MM.1S (cell line): Measurements from ENCODE around the gene NFATC1.

Source experiments
- DNase-seq: peaks from one replicate; pipeline ENCODE4 v3.0.0-alpha.2; 2015
- H2AFZ ChIP-seq: fragments of 300-600 bp; sonication (generic); 2 replicates; pipeline ENCODE4 v1.6.0; 2016; ENCODE audit warnings: antibody characterized with exemption, low read length
- H3F3A ChIP-seq: fragments of 300-600 bp; sonication (generic); 2 replicates; pipeline ENCODE4 v1.6.1; 2016; ENCODE audit warnings: mild to moderate bottlenecking, antibody characterized with exemption, low read length, moderate library complexity, mixed read lengths; ENCODE audit not compliant: insufficient read depth
- H3K27ac ChIP-seq: fragments of 300-600 bp; sonication (generic); 2 replicates; pipeline ENCODE4 v1.5.1; 2016; ENCODE audit warnings: mild to moderate bottlenecking, low read length
- H3K27me3 ChIP-seq: fragments of 300-600 bp; sonication (generic); replicated peaks from 2 replicates; pipeline ENCODE4 v1.6.0; 2016; ENCODE audit warnings: low read length; ENCODE audit not compliant: insufficient read depth
- H3K36me3 ChIP-seq: fragments of 300-600 bp; sonication (generic); replicated peaks from 2 replicates; pipeline ENCODE4 v1.6.1; 2016; ENCODE audit warnings: mild to moderate bottlenecking, low read length, mixed read lengths; ENCODE audit not compliant: insufficient read depth
- H3K4me1 ChIP-seq: fragments of 300-600 bp; sonication (generic); 2 replicates; pipeline ENCODE4 v1.6.1; 2016; ENCODE audit warnings: low read length, mixed read lengths
- H3K4me2 ChIP-seq: fragments of 300-600 bp; sonication (generic); 2 replicates; pipeline ENCODE4 v1.6.0; 2016; ENCODE audit warnings: low read depth, low read length
- H3K4me3 ChIP-seq: fragments of 300-600 bp; sonication (generic); 2 replicates; pipeline ENCODE4 v1.5.1; 2016; ENCODE audit warnings: low read length, mixed read lengths
- H3K79me2 ChIP-seq: fragments of 300-600 bp; sonication (generic); 2 replicates; pipeline ENCODE4 v1.6.1; 2016; ENCODE audit warnings: mixed run types, low read length, mixed read lengths
- H3K9ac ChIP-seq: fragments of 300-600 bp; sonication (generic); 2 replicates; pipeline ENCODE4 v1.6.1; 2016; ENCODE audit warnings: low read length, mixed read lengths
- H3K9me2 ChIP-seq: fragments of 300-600 bp; sonication (generic); replicated peaks from 2 replicates; pipeline ENCODE4 v1.6.1; 2016; ENCODE audit warnings: mild to moderate bottlenecking, low read length, mixed read lengths; ENCODE audit not compliant: insufficient read depth
- H3K9me3 ChIP-seq: fragments of 300-600 bp; sonication (generic); replicated peaks from 2 replicates; pipeline ENCODE4 v1.6.1; 2016; ENCODE audit warnings: mild to moderate bottlenecking, low read length, mixed read lengths; ENCODE audit not compliant: insufficient read depth
- H4K20me1 ChIP-seq: fragments of 300-600 bp; sonication (generic); 2 replicates; pipeline ENCODE4 v1.6.1; 2016; ENCODE audit warnings: mild to moderate bottlenecking, low read length, moderate library complexity, mixed read lengths; ENCODE audit not compliant: insufficient read depth
- EZH2 ChIP-seq: fragments of 300-600 bp; sonication (generic); optimal IDR thresholded peaks from 2 replicates; pipeline ENCODE3; 2017; ENCODE audit warnings: low read depth, mild to moderate bottlenecking, antibody characterized with exemption, low read length, mixed read lengths
- EZH2phosphoT487 ChIP-seq: fragments of 300-600 bp; sonication (generic); IDR thresholded peaks from 2 replicates; pipeline ENCODE4 v1.6.1; 2018; ENCODE audit warnings: antibody characterized with exemption, low read length
- TF ChIP-seq, protein P1 (sequence below): fragments of 300-600 bp; sonication (generic); IDR thresholded peaks from 2 replicates; pipeline ENCODE4 v1.5.1; 2016; ENCODE audit warnings: antibody characterized with exemption, low read length, mixed read lengths

NFATC1 gene

DNA sequence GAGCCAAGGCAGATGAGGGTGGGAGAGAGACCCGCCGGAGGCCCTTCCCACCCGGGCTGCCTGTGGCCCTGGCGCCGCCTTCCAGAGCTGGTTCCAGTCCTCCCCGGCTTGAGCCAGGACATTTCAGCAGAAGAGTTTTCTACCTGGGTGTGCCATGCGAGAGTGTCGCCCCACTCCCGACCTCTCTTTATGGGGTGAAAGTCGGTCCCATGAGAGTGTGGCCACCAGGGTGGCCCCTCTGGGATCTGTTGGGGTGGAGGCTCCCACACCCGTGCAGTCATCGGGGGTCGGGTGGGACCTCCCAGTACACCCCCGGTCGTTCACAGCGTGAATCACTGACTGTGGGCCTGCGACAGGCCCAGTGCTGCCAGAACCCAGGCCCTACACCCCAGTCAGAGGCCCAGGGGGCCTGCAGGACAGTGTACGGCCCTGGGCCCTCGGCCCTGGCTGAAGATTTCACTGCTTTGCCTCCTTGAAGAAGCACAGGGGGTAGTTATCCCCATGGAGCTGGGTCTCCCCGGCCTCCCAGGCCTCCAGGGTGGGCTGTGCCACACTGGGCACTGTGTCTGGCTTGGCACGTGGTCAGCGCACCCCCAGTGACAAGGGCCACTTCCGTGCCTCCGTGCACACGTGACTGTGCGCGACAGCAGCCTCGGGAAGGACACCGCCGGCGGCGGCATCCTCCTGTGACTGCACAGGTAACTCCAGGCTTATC lies 5.9 kb downstream of the NFATC1 start:
- no peak overlapping the region for H3K4me2 ChIP-seq
- no peak overlapping the region for H3K4me3 ChIP-seq
- H3K27ac ChIP-seq, result no peak overlapping the region
- peaks cover 5% of the 10 kb centered on the region; the same call in 1 of the 2 replicates for H3K79me2 ChIP-seq
- H2AFZ ChIP-seq, result no peak overlapping the region
- no peaks in the 10 kb centered on the region for H3F3A ChIP-seq
- H4K20me1 ChIP-seq, result no peaks in the 10 kb centered on the region
- H3K9me3 ChIP-seq, result no peaks in the 10 kb centered on the region
- H3K9ac ChIP-seq, result no peak overlapping the region
- no peaks in the 10 kb centered on the region for H3K36me3 ChIP-seq
- no peaks in the 10 kb centered on the region for H3K27me3 ChIP-seq
- no peaks in the 10 kb centered on the region for H3K9me2 ChIP-seq
- no peak for TF ChIP-seq EZH2
- no peak for TF ChIP-seq EZH2phosphoT487
- no peak for DNase-seq
- H3K4me1 ChIP-seq, result no peaks in the 10 kb centered on the region

DNA sequence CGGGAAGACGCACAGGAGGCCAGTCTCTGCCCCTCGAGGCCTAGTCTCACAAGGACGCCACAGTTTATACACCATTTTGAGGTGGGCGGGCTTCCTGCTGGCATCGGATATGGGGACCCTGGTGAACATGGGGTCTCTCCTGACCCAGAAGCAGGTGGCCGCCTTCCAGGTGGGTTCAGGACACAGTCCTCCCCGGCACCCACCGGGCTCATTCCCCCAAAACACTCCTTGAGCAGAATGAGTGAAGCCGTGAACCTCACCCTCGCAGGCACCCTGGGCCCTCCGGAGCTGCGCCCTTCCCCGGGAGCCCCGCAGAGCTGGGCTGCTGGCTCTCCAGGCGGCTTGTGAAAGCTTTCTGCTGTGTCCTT lies 6.5 kb downstream of the NFATC1 start:
- H3K9ac ChIP-seq, result no peak overlapping the region
- no peaks in the 10 kb centered on the region for H3K9me2 ChIP-seq
- H2AFZ ChIP-seq, result no peak overlapping the region
- H3K4me3 ChIP-seq, result no peak overlapping the region
- DNase-seq, result no peak
- no peaks in the 10 kb centered on the region for H3F3A ChIP-seq
- no peak overlapping the region for H3K4me2 ChIP-seq
- no peaks in the 10 kb centered on the region for H3K9me3 ChIP-seq
- H3K4me1 ChIP-seq, result no peaks in the 10 kb centered on the region
- no peaks in the 10 kb centered on the region for H3K36me3 ChIP-seq
- TF ChIP-seq, protein P1, sequence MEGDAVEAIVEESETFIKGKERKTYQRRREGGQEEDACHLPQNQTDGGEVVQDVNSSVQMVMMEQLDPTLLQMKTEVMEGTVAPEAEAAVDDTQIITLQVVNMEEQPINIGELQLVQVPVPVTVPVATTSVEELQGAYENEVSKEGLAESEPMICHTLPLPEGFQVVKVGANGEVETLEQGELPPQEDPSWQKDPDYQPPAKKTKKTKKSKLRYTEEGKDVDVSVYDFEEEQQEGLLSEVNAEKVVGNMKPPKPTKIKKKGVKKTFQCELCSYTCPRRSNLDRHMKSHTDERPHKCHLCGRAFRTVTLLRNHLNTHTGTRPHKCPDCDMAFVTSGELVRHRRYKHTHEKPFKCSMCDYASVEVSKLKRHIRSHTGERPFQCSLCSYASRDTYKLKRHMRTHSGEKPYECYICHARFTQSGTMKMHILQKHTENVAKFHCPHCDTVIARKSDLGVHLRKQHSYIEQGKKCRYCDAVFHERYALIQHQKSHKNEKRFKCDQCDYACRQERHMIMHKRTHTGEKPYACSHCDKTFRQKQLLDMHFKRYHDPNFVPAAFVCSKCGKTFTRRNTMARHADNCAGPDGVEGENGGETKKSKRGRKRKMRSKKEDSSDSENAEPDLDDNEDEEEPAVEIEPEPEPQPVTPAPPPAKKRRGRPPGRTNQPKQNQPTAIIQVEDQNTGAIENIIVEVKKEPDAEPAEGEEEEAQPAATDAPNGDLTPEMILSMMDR, result no peak
- TF ChIP-seq EZH2phosphoT487 (no peak), EZH2 (no peak)
- H3K27ac ChIP-seq, result no peak overlapping the region
- peaks cover 5% of the 10 kb centered on the region; the same call in 1 of the 2 replicates for H3K79me2 ChIP-seq
- no peaks in the 10 kb centered on the region for H3K27me3 ChIP-seq
- H4K20me1 ChIP-seq, result no peaks in the 10 kb centered on the region

DNA sequence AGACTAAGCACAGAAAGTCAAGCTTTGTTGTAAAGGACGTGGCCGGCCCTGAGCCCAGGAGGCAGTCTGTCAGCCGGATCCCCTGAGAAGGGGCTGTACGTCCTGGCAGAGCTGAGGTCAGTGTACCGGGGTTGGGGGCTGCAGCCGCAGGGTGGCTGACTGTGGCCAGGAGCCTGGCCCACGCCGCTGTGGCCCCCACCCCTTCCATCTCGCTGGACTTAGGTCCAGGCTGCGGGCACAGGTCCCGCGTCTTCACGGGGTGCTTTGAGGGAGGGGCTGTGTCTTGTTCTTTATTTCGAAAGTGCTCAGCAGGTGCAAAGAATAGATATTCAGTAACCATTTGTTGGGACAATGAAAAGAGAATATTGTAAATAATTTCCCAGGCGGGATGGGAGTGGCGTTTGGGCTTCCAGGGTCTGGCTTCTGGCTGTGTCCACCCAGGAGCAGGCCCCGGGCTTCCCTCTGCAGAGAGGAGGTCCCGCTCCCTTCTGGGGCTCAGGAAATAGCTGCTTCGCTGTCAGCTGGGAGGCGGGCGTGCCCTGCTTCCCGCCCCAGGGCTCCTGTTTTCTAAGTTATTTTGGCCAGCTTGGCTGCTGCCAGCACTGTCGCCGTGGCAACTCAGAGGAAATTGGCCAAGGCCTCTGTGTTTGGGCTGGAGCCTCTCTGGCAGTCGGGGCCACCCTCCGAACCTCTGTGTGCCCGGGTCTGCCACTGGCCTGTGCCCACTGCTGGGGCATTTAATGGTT lies 7.4 kb downstream of the NFATC1 start:
- no peak overlapping the region for H3K4me3 ChIP-seq
- no peaks in the 10 kb centered on the region for H3K9me2 ChIP-seq
- H3K36me3 ChIP-seq, result no peaks in the 10 kb centered on the region
- no peaks in the 10 kb centered on the region for H3F3A ChIP-seq
- no peaks in the 10 kb centered on the region for H3K9me3 ChIP-seq
- no peaks in the 10 kb centered on the region for H3K27me3 ChIP-seq
- H3K9ac ChIP-seq, result no peak overlapping the region
- H2AFZ ChIP-seq, result no peak overlapping the region
- H3K4me2 ChIP-seq, result no peak overlapping the region
- H3K4me1 ChIP-seq, result no peaks in the 10 kb centered on the region
- no peak overlapping the region for H3K27ac ChIP-seq
- no peak for DNase-seq
- TF ChIP-seq EZH2phosphoT487, result no peak
- TF ChIP-seq, protein P1, result no peak
- no peak for TF ChIP-seq EZH2
- no peaks in the 10 kb centered on the region for H4K20me1 ChIP-seq
- peaks cover 5% of the 10 kb centered on the region; the same call in 1 of the 2 replicates for H3K79me2 ChIP-seq
